Small intestine (tissue), 7 donors: ENCODE data around the gene LOXL1. TPM values are rescaled to one million over a fixed set of nuclear protein-coding genes. Genes with fewer than 3 reads are reported as not detected.

Source experiments
- DNase-seq, 2 donors: peaks; one replicate each; pipeline versions ENCODE4 v3.0.0 to v3.0.0-alpha.2; 2013
- FAIRE-seq: peaks from 2 replicates; lab custom pipeline; 2012; peaks lifted over from hg19 to GRCh38; lab: Jason Lieb, UNC
- H3K27ac ChIP-seq, 3 donors: one replicate each; pipeline ENCODE4 v1.5.1; 2013; ENCODE audit warnings: low read length in 2 of 3, mild to moderate bottlenecking in 2 of 3, control low read depth in 1 of 3, inconsistent platforms in 1 of 3, low read depth in 1 of 3, moderate library complexity in 1 of 3
- H3K27me3 ChIP-seq, 3 donors: one replicate each; pipeline ENCODE4 v1.6.1; 2013; ENCODE audit warnings: low read length in 3 of 3, inconsistent platforms in 1 of 3; ENCODE audit not compliant: control insufficient read depth in 3 of 3, insufficient read depth in 3 of 3
- H3K36me3 ChIP-seq, 3 donors: one replicate each; pipeline ENCODE4 v1.6.1; 2013; ENCODE audit warnings: low read length in 3 of 3, inconsistent platforms in 1 of 3, low read depth in 1 of 3, mild to moderate bottlenecking in 1 of 3, moderate library complexity in 1 of 3; ENCODE audit not compliant: control insufficient read depth in 3 of 3, insufficient read depth in 2 of 3
- H3K4me1 ChIP-seq, 3 donors: one replicate each; pipeline ENCODE4 v1.6.1; 2013; ENCODE audit warnings: low read length in 2 of 3, inconsistent platforms in 1 of 3, low read depth in 1 of 3, mild to moderate bottlenecking in 1 of 3, moderate library complexity in 1 of 3; ENCODE audit not compliant: control insufficient read depth in 3 of 3, insufficient read depth in 2 of 3
- H3K4me3 ChIP-seq, 3 donors: one replicate each; pipeline ENCODE4 v1.5.1; 2013; ENCODE audit warnings: low read length in 3 of 3, control low read depth in 1 of 3, inconsistent platforms in 1 of 3, low read depth in 1 of 3, mild to moderate bottlenecking in 1 of 3, moderate library complexity in 1 of 3
- H3K9me3 ChIP-seq, 2 donors: one replicate each; pipeline ENCODE4 v1.6.1; 2013; ENCODE audit warnings: low read depth in 1 of 2, low read length in 1 of 2; ENCODE audit not compliant: control insufficient read depth in 2 of 2, insufficient read depth in 1 of 2
- WGBS, 3 donors: extraction: QIAGEN DNeasy Blood & Tissue Kit; methylation state at CpG; one replicate each; pipeline ENCODE4 v1.1.7; 2013; 5-methylcytosine and 5-hydroxymethylcytosine counted together
- polyA plus RNA-seq, 4 donors: library from polyadenylated mRNA; stranded (reverse) in 3 of 4; unstranded in 1 of 4; fragments of 200-250 nt in 3 of 4; fragments of 120-200 nt in 1 of 4; gene quantifications; one replicate each; pipeline versions ENCODE4 v1.2.1 to v1.2.3, GENCODE V29; 2013
- donor health status: healthy with polysubstance abuse.
- donor health status: control.
- donor health status: control.
- donor health status: Bipolar disorder and iron deficiency.
- donor health status: healthy.

Gene LOXL1
- polyA plus RNA-seq, 4 donors: 2.2 to 7.2 (median 4.9) TPM

- Histone ChIP-seq H3K27me3 (no peaks in the 10 kb centered on the region), H3K4me3 (no peak overlapping the region), H3K27ac (no peak overlapping the region), H3K4me1 (peaks cover 0 to 2% (median 0%) of the 10 kb centered on the region in 3 donors), H3K36me3 (no peaks in the 10 kb centered on the region), H3K9me3 (peaks cover 0 to 19% of the 10 kb centered on the region in 2 donors)
- WGBS, 3 donors: 85 to 94% (median 92%) methylated on average over 3 of the region's 3 CpGs
- FAIRE-seq (no peak), DNase-seq (no peak)
These were observed 20.9 kb upstream of the LOXL1 start for GRCh38 chr15:73905225-73905827.

- 53 to 69% (median 56%) methylated on average over 4 of the region's 4 CpGs for WGBS, 3 donors
These were observed 19.8 kb upstream of the LOXL1 start for GRCh38 chr15:73906346-73907034.

GRCh38 chr15:73907035-73907408, 19.2 kb upstream of the LOXL1 start:
- no peak overlapping the region for H3K27ac ChIP-seq
- FAIRE-seq (no peak), DNase-seq (no peak)
- no peaks in the 10 kb centered on the region for H3K27me3 ChIP-seq
- H3K4me1 ChIP-seq: peaks cover 0 to 2% (median 0%) of the 10 kb centered on the region in 3 donors
- no peak overlapping the region for H3K4me3 ChIP-seq
- H3K36me3 ChIP-seq: no peaks in the 10 kb centered on the region
- 64 to 72% (median 71%) methylated on average over 2 of the region's 2 CpGs for WGBS, 3 donors
- peaks cover 0 to 19% of the 10 kb centered on the region in 2 donors for H3K9me3 ChIP-seq

More at GRCh38 chr15:73906346-73907034, 19.8 kb upstream of the LOXL1 start:
- Histone ChIP-seq H3K4me3 (no peak overlapping the region), H3K27ac (no peak overlapping the region), H3K4me1 (peaks cover 0 to 2% (median 0%) of the 10 kb centered on the region in 3 donors), H3K36me3 (no peaks in the 10 kb centered on the region), H3K9me3 (peaks cover 0 to 19% of the 10 kb centered on the region in 2 donors), H3K27me3 (no peaks in the 10 kb centered on the region)
- no peak for FAIRE-seq
- peak in 1 of 2 donors; percentile 72 for DNase-seq

GRCh38 chr15:73908030-73908821, 18.0 kb upstream of the LOXL1 start:
- Histone ChIP-seq H3K27ac (no peak overlapping the region), H3K4me3 (no peak overlapping the region), H3K9me3 (peaks cover 0 to 19% of the 10 kb centered on the region in 2 donors), H3K27me3 (no peaks in the 10 kb centered on the region), H3K36me3 (no peaks in the 10 kb centered on the region), H3K4me1 (peaks cover 0 to 2% (median 0%) of the 10 kb centered on the region in 3 donors)
- DNase-seq (peak; percentile 77 to 85), FAIRE-seq (no peak)
- WGBS, 3 donors: 13 to 18% (median 15%) methylated on average over 7 of the region's 7 CpGs

- H3K9me3 ChIP-seq: peaks cover 0 to 19% of the 10 kb centered on the region in 2 donors
- no peak for DNase-seq
- H3K36me3 ChIP-seq: no peaks in the 10 kb centered on the region
- FAIRE-seq: no peak
- no peak overlapping the region for H3K4me3 ChIP-seq
- 84 to 92% (median 91%) methylated on average over 2 of the region's 2 CpGs for WGBS, 3 donors
- H3K4me1 ChIP-seq: peaks cover 0 to 2% (median 0%) of the 10 kb centered on the region in 3 donors
- no peak overlapping the region for H3K27ac ChIP-seq
- H3K27me3 ChIP-seq: no peaks in the 10 kb centered on the region
These were observed 17.5 kb upstream of the LOXL1 start for GRCh38 chr15:73908822-73909122.

- Histone ChIP-seq H3K36me3 (no peaks in the 10 kb centered on the region), H3K9me3 (peaks cover 0 to 12% of the 10 kb centered on the region in 2 donors), H3K27me3 (no peaks in the 10 kb centered on the region), H3K4me3 (no peak overlapping the region), H3K27ac (no peak overlapping the region), H3K4me1 (peaks cover 0 to 2% (median 0%) of the 10 kb centered on the region in 3 donors)
- 87 to 88% (median 88%) methylated on average over 2 of the region's 2 CpGs for WGBS, 3 donors
- FAIRE-seq (no peak), DNase-seq (no peak)
These were observed 16.6 kb upstream of the LOXL1 start for GRCh38 chr15:73909651-73910050.

- Histone ChIP-seq H3K36me3 (no peaks in the 10 kb centered on the region), H3K27ac (no peak overlapping the region), H3K27me3 (no peaks in the 10 kb centered on the region), H3K4me1 (no peaks in the 10 kb centered on the region), H3K9me3 (peaks cover 0 to 5% of the 10 kb centered on the region in 2 donors), H3K4me3 (no peak overlapping the region)
- 72 to 82% (median 82%) methylated on average over 7 of the region's 7 CpGs for WGBS, 3 donors
- DNase-seq: no peak
- FAIRE-seq: no peak
These were observed 15.5 kb upstream of the LOXL1 start for GRCh38 chr15:73910522-73911303.
